ENCODE measurements around the gene CHRNA1. TPM values are rescaled to one million over a fixed set of nuclear protein-coding genes. Genes with fewer than 3 reads are reported as not detected.

CHRNA1 gene
- total RNA-seq, 1 donor from 2014 or later: not detected

GRCh38 chr2:174792309-174793025, 28.2 kb upstream of the CHRNA1 start:
- peaks cover 19% of the 10 kb centered on the region for H3K4me1 Mint-ChIP-seq (ENCODE audit: low read depth)
- no peaks in the 10 kb centered on the region for H3K36me3 Mint-ChIP-seq (ENCODE audit: insufficient read depth)
- no peak overlapping the region for H3K4me3 Mint-ChIP-seq (ENCODE audit: low read depth)
- DNase-seq (ENCODE audit: low spot score, unreplicated experiment): no peak
- no peaks in the 10 kb centered on the region for H3K9me3 Mint-ChIP-seq (ENCODE audit: low read depth)
- no peaks in the 10 kb centered on the region for H3K27me3 Mint-ChIP-seq
- no peak for TF ChIP-seq CTCF (IDR thresholded peaks at IDR 0.05; ENCODE audit: unreplicated experiment)
- no peak overlapping the region for H3K27ac Mint-ChIP-seq

- no peak for TF ChIP-seq CTCF (IDR thresholded peaks at IDR 0.05; ENCODE audit: unreplicated experiment)
- no peak overlapping the region for H3K27ac Mint-ChIP-seq
- no peak overlapping the region for H3K4me3 Mint-ChIP-seq (ENCODE audit: low read depth)
- H3K36me3 Mint-ChIP-seq (ENCODE audit: insufficient read depth): no peaks in the 10 kb centered on the region
- H3K27me3 Mint-ChIP-seq: no peaks in the 10 kb centered on the region
- DNase-seq (ENCODE audit: low spot score, unreplicated experiment): no peak
- peaks cover 19% of the 10 kb centered on the region for H3K4me1 Mint-ChIP-seq (ENCODE audit: low read depth)
- H3K9me3 Mint-ChIP-seq (ENCODE audit: low read depth): no peaks in the 10 kb centered on the region
Measured at GRCh38 chr2:174791746-174792280, 27.5 kb upstream of the CHRNA1 start.

- H3K27ac Mint-ChIP-seq: no peak overlapping the region
- H3K4me3 Mint-ChIP-seq (ENCODE audit: low read depth): no peak overlapping the region
- DNase-seq (ENCODE audit: low spot score, unreplicated experiment): no peak
- no peak for TF ChIP-seq CTCF (IDR thresholded peaks at IDR 0.05; ENCODE audit: unreplicated experiment)
- H3K36me3 Mint-ChIP-seq (ENCODE audit: insufficient read depth): no peaks in the 10 kb centered on the region
- H3K27me3 Mint-ChIP-seq: no peaks in the 10 kb centered on the region
- H3K4me1 Mint-ChIP-seq (ENCODE audit: low read depth): peaks cover 14% of the 10 kb centered on the region
- no peaks in the 10 kb centered on the region for H3K9me3 Mint-ChIP-seq (ENCODE audit: low read depth)
Measured at GRCh38 chr2:174791020-174791419, 26.7 kb upstream of the CHRNA1 start.

- Mint-ChIP-seq H3K27ac (no peak overlapping the region), H3K27me3 (no peaks in the 10 kb centered on the region), H3K4me3 (ENCODE audit: low read depth) (no peak overlapping the region), H3K9me3 (ENCODE audit: low read depth) (no peaks in the 10 kb centered on the region), H3K36me3 (ENCODE audit: insufficient read depth) (no peaks in the 10 kb centered on the region), H3K4me1 (ENCODE audit: low read depth) (peaks cover 11% of the 10 kb centered on the region)
- DNase-seq (ENCODE audit: low spot score, unreplicated experiment): no peak
- no peak for TF ChIP-seq CTCF (IDR thresholded peaks at IDR 0.05; ENCODE audit: unreplicated experiment)
Measured at GRCh38 chr2:174789001-174789400, 24.7 kb upstream of the CHRNA1 start.

GRCh38 chr2:174788291-174788929, 24.1 kb upstream of the CHRNA1 start:
- Mint-ChIP-seq H3K27ac (no peak overlapping the region), H3K36me3 (ENCODE audit: insufficient read depth) (no peaks in the 10 kb centered on the region), H3K4me3 (ENCODE audit: low read depth) (no peak overlapping the region), H3K9me3 (ENCODE audit: low read depth) (no peaks in the 10 kb centered on the region), H3K4me1 (ENCODE audit: low read depth) (peaks cover 11% of the 10 kb centered on the region), H3K27me3 (no peaks in the 10 kb centered on the region)
- no peak for TF ChIP-seq CTCF (IDR thresholded peaks at IDR 0.05; ENCODE audit: unreplicated experiment)
- DNase-seq (ENCODE audit: low spot score, unreplicated experiment): no peak

All from progenitor cell of endocrine pancreas (in vitro differentiated cells).